GM21526 (cell line): ENCODE data around the gene FIS1.
"Not testable (repeated sequence)": the region's sequence is repeated elsewhere in the genome, so short reads cannot be mapped to it uniquely, and the experiment has no call there.

Source experiments
- ATAC-seq: cut with Tn5 transposase; IDR thresholded peaks from one replicate; pipeline ENCODE4 v1.9.1; 2021; ENCODE audit warnings: moderate library complexity; ENCODE audit not compliant: unreplicated experiment, low FRiP score

FIS1 gene

GRCh38 chr7:101244375-101245146, at the start of gene FIS1:
Gene FIS1 (minus strand): TSS chr7:101245081. CDS start chr7:101245004, 77 bp downstream.
- ATAC-seq, result peak; percentile 80

GRCh38 chr7:101294039-101294831, 49.4 kb upstream of the FIS1 start:
- no peak for ATAC-seq

- not testable (repeated sequence) for ATAC-seq
Measured at GRCh38 chr7:101293069-101294021, 48.5 kb upstream of the FIS1 start.

GRCh38 chr7:101292566-101292965, 47.7 kb upstream of the FIS1 start:
- ATAC-seq, result not testable (repeated sequence)

- ATAC-seq, result not testable (repeated sequence)
Measured at GRCh38 chr7:101290186-101291037, 45.5 kb upstream of the FIS1 start.

- peak; percentile 58 for ATAC-seq
Measured at GRCh38 chr7:101289687-101290086, 44.8 kb upstream of the FIS1 start.

- no peak for ATAC-seq
Measured at GRCh38 chr7:101288439-101288838, 43.6 kb upstream of the FIS1 start.

GRCh38 chr7:101287032-101287431, 42.2 kb upstream of the FIS1 start:
- ATAC-seq, result no peak

- ATAC-seq, result not testable (repeated sequence)
Measured at GRCh38 chr7:101285880-101286279, 41.0 kb upstream of the FIS1 start.

GRCh38 chr7:101285171-101285570, 40.3 kb upstream of the FIS1 start:
- ATAC-seq, result no peak

- not testable (repeated sequence) for ATAC-seq
Measured at GRCh38 chr7:101280912-101281311, 36.0 kb upstream of the FIS1 start.

- no peak for ATAC-seq
Measured at GRCh38 chr7:101278461-101279292, 33.8 kb upstream of the FIS1 start.

GRCh38 chr7:101277155-101277554, 32.3 kb upstream of the FIS1 start:
- no peak for ATAC-seq

GRCh38 chr7:101273206-101273605, 28.3 kb upstream of the FIS1 start:
- no peak for ATAC-seq

- no peak for ATAC-seq
Measured at GRCh38 chr7:101271021-101271420, 26.1 kb upstream of the FIS1 start.

GRCh38 chr7:101269664-101270063, 24.8 kb upstream of the FIS1 start:
- ATAC-seq, result no peak

GRCh38 chr7:101265622-101266516, 21.0 kb upstream of the FIS1 start:
- no peak for ATAC-seq
